OCI-LY7 (cell line): ENCODE results near the gene UVSSA. TPM values are rescaled to one million over a fixed set of nuclear protein-coding genes. Genes with fewer than 3 reads are reported as not detected.

Experiments
- BruUV-seq: library from RNA; stranded (reverse); fragments of 400-500 nt; replicated peaks from 2 replicates; lab custom pipeline; 2021; lab: Mats Ljungman, UMichigan
- CTCF ChIA-PET: fragments of 300-600 bp; sonication (Branson Sonifier 250); formaldehyde crosslinking; loops from one replicate; lab custom pipeline; 2022; ENCODE audit warnings: antibody characterized with exemption; ENCODE audit not compliant: unreplicated experiment; lab: Charles Lee
- POLR2A ChIA-PET: fragments of 300-600 bp; sonication (Branson Sonifier 250); formaldehyde crosslinking; loops from one replicate; lab custom pipeline; 2022; ENCODE audit warnings: antibody characterized with exemption; lab: Charles Lee
- DNase-seq: peaks from one replicate; pipeline ENCODE4 v3.0.0-alpha.2; 2015; ENCODE audit warnings: low spot score
- H2AFZ ChIP-seq: fragments of 200-600 bp; sonication (generic), shearing (Covaris generic); 2 replicates; pipeline ENCODE4 v1.6.1; 2014; ENCODE audit warnings: mild to moderate bottlenecking, antibody characterized with exemption, low read length, moderate library complexity
- H3K27ac ChIP-seq: fragments of 200-600 bp; sonication (generic); 2 replicates; pipeline ENCODE4 v1.5.1; 2014; ENCODE audit warnings: mixed run types, low read depth, mild to moderate bottlenecking, moderate library complexity, low read length, inconsistent platforms; ENCODE audit not compliant: poor library complexity, severe bottlenecking
- H3K36me3 ChIP-seq: fragments of 200-600 bp; sonication (generic); 2 replicates; pipeline ENCODE4 v1.6.1; 2014; ENCODE audit warnings: mild to moderate bottlenecking, antibody characterized with exemption, low read length, moderate library complexity, mixed read lengths; ENCODE audit not compliant: insufficient read depth
- H3K4me1 ChIP-seq: fragments of 200-600 bp; sonication (generic); 2 replicates; pipeline ENCODE4 v1.5.1; 2014; ENCODE audit warnings: mild to moderate bottlenecking, low read length; ENCODE audit not compliant: insufficient read depth, poor library complexity, severe bottlenecking
- H3K4me2 ChIP-seq: fragments of 200-600 bp; sonication (generic); 2 replicates; pipeline ENCODE4 v1.6.1; 2014; ENCODE audit warnings: mild to moderate bottlenecking, low read length
- H3K4me3 ChIP-seq: fragments of 200-600 bp; sonication (generic); 2 replicates; pipeline ENCODE4 v1.5.1; 2014; ENCODE audit warnings: mild to moderate bottlenecking, low read depth, low read length; ENCODE audit not compliant: poor library complexity, severe bottlenecking
- H3K79me2 ChIP-seq: fragments of 200-600 bp; sonication (generic); 2 replicates; pipeline ENCODE4 v1.6.1; 2016; ENCODE audit warnings: low read depth, mild to moderate bottlenecking, low read length, moderate library complexity, mixed read lengths; ENCODE audit not compliant: insufficient read depth
- H3K9me2 ChIP-seq: fragments of 200-600 bp; sonication (generic); 2 replicates; pipeline ENCODE4 v1.6.1; 2016; ENCODE audit warnings: mild to moderate bottlenecking, low read length, mixed read lengths; ENCODE audit not compliant: insufficient read depth
- H3K9me3 ChIP-seq: fragments of 200-600 bp; sonication (generic); 2 replicates; pipeline ENCODE4 v1.6.1; 2014; ENCODE audit warnings: mild to moderate bottlenecking, mixed run types, low read length, mixed read lengths
- H4K20me1 ChIP-seq: fragments of 200-600 bp; sonication (generic); 2 replicates; pipeline ENCODE4 v1.6.1; 2014; ENCODE audit warnings: mild to moderate bottlenecking, antibody characterized with exemption, low read length, moderate library complexity, mixed read lengths; ENCODE audit not compliant: insufficient read depth
- EZH2phosphoT487 ChIP-seq: fragments of 200-600 bp; sonication (generic); IDR thresholded peaks from 2 replicates; pipeline ENCODE4 v1.6.1; 2018; ENCODE audit warnings: low read depth, borderline replicate concordance, mild to moderate bottlenecking, mixed run types, antibody characterized with exemption, low read length, moderate library complexity, mixed read lengths
- intact Hi-C: fragments of 100-400 bp; cut with micrococcal nuclease; formaldehyde crosslinking; loops from one replicate; pipeline ENCODE4 v1.10.0; 2022; ENCODE audit not compliant: unreplicated experiment
- total RNA-seq, 2 experiments: library from RNA; depleted of rRNA in 1 of 2; stranded (reverse); fragments of >200 nt in 1 of 2; shearing (Covaris generic) in 1 of 2; gene quantifications; 2 replicates each; pipeline ENCODE4 v1.2.3, GENCODE V29; 2014 to 2022
- TF ChIP-seq, protein P1 (sequence below): fragments of 200-600 bp; sonication (generic); conservative IDR thresholded peaks from 2 replicates; pipeline ENCODE4 v1.5.1; 2014; ENCODE audit warnings: mild to moderate bottlenecking, antibody characterized with exemption, low read length, moderate library complexity, mixed read lengths

The UVSSA gene
- total RNA-seq, 2 experiments from 2014 or later: 13.2 to 43.2 TPM

- H3K9me2 ChIP-seq: no peaks in the 10 kb centered on the region
- no peak for TF ChIP-seq EZH2phosphoT487
- TF ChIP-seq, protein P1, sequence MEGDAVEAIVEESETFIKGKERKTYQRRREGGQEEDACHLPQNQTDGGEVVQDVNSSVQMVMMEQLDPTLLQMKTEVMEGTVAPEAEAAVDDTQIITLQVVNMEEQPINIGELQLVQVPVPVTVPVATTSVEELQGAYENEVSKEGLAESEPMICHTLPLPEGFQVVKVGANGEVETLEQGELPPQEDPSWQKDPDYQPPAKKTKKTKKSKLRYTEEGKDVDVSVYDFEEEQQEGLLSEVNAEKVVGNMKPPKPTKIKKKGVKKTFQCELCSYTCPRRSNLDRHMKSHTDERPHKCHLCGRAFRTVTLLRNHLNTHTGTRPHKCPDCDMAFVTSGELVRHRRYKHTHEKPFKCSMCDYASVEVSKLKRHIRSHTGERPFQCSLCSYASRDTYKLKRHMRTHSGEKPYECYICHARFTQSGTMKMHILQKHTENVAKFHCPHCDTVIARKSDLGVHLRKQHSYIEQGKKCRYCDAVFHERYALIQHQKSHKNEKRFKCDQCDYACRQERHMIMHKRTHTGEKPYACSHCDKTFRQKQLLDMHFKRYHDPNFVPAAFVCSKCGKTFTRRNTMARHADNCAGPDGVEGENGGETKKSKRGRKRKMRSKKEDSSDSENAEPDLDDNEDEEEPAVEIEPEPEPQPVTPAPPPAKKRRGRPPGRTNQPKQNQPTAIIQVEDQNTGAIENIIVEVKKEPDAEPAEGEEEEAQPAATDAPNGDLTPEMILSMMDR: no peak
- POLR2A ChIA-PET: no interaction called here
- intact Hi-C loops: no loop called here
- H2AFZ ChIP-seq: no peak overlapping the region
- CTCF ChIA-PET: no interaction called here
- DNase-seq: no peak
- no peaks in the 10 kb centered on the region for H3K9me3 ChIP-seq
- H3K79me2 ChIP-seq: no peaks in the 10 kb centered on the region
- H3K27ac ChIP-seq: no peak overlapping the region
- no TSS peak for BruUV-seq
- H3K4me1 ChIP-seq: no peaks in the 10 kb centered on the region
- H3K4me3 ChIP-seq: no peak overlapping the region
- H3K36me3 ChIP-seq: peaks cover 19% of the 10 kb centered on the region
- H4K20me1 ChIP-seq: no peaks in the 10 kb centered on the region
- no peak overlapping the region for H3K4me2 ChIP-seq
Measured at GRCh38 chr4:1362521-1362920, 15.5 kb downstream of the UVSSA start.

- Histone ChIP-seq H3K9me3 (no peaks in the 10 kb centered on the region), H3K79me2 (no peaks in the 10 kb centered on the region), H3K27ac (no peak overlapping the region), H3K4me1 (no peaks in the 10 kb centered on the region), H2AFZ (no peak overlapping the region), H3K4me3 (no peak overlapping the region), H3K4me2 (no peak overlapping the region), H3K36me3 (peaks cover 11% of the 10 kb centered on the region), H4K20me1 (no peaks in the 10 kb centered on the region), H3K9me2 (no peaks in the 10 kb centered on the region)
- BruUV-seq: no TSS peak
- intact Hi-C loops: no loop called here
- ChIA-PET POLR2A (no interaction called here), CTCF (no interaction called here)
- no peak for DNase-seq
- TF ChIP-seq, protein P1: no peak
- TF ChIP-seq EZH2phosphoT487: no peak
Measured at GRCh38 chr4:1363513-1363912, 16.5 kb downstream of the UVSSA start.

DNA sequence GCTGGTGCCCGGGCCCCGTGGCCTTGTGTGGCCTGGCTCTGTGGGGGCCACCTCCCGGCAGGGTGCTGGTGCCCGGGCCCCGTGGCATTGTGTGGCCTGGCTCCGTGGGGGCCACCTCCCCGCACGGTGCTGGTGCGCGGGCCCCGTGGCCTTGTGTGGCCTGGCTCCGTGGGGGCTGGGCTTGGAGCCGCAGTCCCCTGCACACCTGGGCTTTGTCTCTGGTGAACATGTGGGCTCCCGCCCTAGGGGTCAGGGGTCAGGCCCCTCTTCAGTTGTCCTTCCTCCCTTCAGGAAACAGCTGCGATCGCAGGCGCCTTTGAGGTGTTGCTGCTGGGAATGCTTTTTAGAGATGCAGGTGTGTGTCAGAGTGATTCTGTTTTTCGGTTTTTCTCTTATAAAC, 17.2 kb downstream of the UVSSA start:
- Histone ChIP-seq H4K20me1 (no peaks in the 10 kb centered on the region), H3K4me2 (no peak overlapping the region), H3K79me2 (no peaks in the 10 kb centered on the region), H3K4me3 (no peak overlapping the region), H3K9me3 (no peaks in the 10 kb centered on the region), H3K9me2 (no peaks in the 10 kb centered on the region), H3K27ac (no peak overlapping the region), H2AFZ (no peak overlapping the region), H3K36me3 (peaks cover 5% of the 10 kb centered on the region; the same call in 1 of the 2 replicates), H3K4me1 (no peaks in the 10 kb centered on the region)
- POLR2A ChIA-PET: no interaction called here
- CTCF ChIA-PET: no interaction called here
- no peak for TF ChIP-seq EZH2phosphoT487
- TF ChIP-seq, protein P1: no peak
- no peak for DNase-seq
- no TSS peak for BruUV-seq
- intact Hi-C loops: no loop called here
